Activated T-helper 9 cell treated with anti-CD3 and anti-CD28 coated beads, Interleukin-2, amount 50 U/mL, for 16 hours (primary cell): Measurements from ENCODE around the gene FITM1.
A peak's percentile ranks its signal among the peaks of the same experiment; 100 is the strongest.

Experiments
- DNase-seq: peaks from one replicate; pipeline ENCODE4 v3.0.0-alpha.2; 2020; ENCODE audit warnings: low read depth

Gene FITM1

DNA sequence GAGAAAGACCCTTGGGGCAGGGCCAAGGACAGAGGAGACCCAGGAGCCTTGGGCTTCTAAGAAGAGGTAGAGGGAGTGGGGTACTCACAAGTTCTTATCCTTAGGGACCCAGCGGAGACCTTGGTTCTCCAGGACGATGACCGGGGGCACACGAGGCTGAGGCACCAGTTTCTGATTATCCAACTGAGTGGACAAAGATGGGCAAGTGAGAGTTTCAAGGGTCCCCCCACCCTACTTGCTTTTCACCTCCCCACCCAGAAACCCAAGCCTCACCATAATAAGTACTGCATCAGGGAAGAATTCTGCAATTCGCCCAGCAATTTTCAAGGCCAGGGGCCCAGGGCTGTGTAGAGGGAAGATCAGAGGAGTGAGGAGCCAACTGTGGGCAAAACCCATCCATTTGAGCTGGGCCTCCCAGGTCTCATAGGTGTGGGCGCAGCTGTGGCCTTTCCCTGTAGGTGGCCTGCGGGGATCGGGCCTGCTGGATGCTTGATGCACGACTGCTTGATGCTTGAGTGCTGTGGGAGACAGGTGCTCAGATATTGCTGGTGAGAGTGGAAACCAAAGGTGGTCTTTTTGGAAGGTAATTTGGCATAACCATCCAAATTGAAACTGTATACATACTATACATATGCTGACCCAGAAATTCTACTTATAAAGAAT lies 8.9 kb downstream of the FITM1 start:
- DNase-seq, result no peak

GRCh38 chr14:24141097-24141880 lies 10.8 kb downstream of the FITM1 start, which contains the start of gene EMC9:
Gene EMC9 (minus strand): TSS chr14:24141591. CDS start chr14:24141304, 287 bp downstream.
- DNase-seq, result peak; percentile 99

DNA sequence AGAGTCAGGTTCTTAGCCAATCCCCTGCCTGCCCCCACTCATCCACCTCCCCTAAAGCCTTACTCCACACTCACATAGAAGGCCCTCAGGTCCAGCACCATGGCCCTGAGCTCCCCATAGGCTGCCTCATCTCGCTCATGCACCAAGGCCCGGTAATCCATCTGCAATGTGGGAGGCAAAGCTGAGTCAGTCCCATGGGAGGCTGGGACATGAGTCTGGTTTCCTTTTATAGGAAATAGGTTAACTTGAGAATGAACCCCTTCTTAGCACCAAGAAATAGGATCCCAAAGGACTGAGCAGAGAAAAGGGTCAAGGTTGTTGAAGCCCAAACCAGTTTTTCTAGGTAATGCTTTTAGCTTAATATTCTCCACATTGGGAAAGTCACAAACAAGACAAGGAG lies 13.1 kb downstream of the FITM1 start:
- no peak for DNase-seq

GRCh38 chr14:24144451-24144850 lies 14.0 kb downstream of the FITM1 start:
- DNase-seq, result no peak

DNA sequence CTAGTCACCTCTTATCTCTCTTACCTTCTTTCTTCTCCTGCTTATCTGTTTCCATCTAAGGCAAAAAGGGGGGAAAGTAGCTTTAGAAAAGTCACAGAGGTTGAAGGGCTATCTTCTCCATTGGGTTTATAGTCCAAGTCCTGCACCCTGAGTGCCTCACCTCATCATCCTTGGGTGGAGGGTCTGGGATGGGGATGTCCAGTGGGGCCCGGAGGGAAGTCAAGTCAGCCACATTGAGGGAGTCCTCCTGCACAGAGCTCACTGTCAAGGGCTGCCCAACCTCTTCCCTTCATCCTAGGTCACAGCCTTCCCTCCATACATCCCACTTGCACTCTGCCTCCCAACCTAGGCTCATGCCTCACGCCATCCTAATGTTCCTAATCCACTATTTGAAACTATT lies 14.8 kb downstream of the FITM1 start:
- no peak for DNase-seq

- DNase-seq, result no peak
Measured at GRCh38 chr14:24145690-24146452, 15.4 kb downstream of the FITM1 start.

DNA sequence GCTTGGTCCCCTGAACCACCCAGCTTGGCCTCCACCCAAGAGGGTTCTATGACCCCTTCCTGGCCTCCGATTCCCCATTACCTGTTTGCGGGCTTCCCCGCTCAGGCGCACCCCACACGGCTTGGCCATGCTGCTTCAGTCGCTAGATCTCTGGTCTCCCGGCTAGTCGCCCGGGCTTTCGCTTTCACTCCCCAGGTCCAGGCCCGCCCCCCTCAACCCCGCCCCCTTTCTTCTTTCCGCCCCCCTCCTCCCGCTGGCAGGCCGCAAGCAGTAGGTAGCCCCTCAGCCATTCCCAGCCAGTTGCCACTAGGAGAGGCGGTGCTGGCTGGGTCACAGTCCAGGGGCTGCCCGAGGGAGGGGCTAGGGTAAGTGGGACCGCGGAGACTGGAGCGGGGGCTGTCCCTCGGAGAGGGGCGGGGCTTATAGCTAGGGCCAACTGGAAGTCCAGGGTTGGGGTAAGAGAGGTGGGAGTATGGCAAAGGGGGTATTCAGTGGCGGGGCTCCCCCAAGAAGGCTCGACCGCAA lies 16.1 kb downstream of the FITM1 start, which contains the start of gene PSME2:
Gene PSME2, minus strand, starts transcription at position 158 of the 525 bp plus-strand sequence. Its CDS starts 29 bp downstream, at position 129.
- DNase-seq, result peak; percentile 77

GRCh38 chr14:24146978-24147760 lies 16.7 kb downstream of the FITM1 start, which contains the start of gene RNF31:
Gene RNF31 (plus strand): TSS chr14:24147498. CDS start chr14:24147699, 201 bp downstream.
- DNase-seq, result peak; percentile 97

- no peak for DNase-seq
Measured at GRCh38 chr14:24147761-24148428, 17.4 kb downstream of the FITM1 start.

DNA sequence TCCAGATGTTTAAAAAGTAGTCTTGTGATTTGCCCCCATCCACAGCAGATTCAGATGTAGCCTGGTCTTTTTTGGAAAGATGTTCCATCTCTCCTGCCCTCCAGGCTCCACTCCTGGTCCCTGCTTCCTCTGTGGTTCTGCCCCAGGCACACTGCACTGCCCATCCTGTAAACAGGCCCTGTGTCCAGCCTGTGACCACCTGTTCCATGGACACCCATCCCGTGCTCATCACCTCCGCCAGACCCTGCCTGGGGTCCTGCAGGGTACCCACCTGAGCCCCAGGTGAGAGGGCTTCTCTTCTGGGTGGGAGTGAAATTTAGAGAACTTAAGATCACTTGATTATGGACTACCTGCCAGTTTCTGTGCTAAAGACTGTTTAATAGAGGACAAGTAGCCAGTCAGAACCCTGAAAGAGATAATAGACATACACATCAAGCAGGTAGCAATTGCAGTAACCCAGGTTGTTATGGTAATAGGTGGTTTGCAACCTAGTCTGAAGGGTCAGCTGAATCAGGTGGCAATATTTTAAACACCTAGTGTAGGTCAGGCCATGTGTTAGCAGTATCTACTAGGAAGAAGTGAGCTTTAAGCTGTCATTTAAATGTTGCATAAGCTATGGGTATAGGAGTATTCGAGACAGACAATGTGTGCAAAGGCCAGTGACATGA lies 19.0 kb downstream of the FITM1 start:
- no peak for DNase-seq

DNA sequence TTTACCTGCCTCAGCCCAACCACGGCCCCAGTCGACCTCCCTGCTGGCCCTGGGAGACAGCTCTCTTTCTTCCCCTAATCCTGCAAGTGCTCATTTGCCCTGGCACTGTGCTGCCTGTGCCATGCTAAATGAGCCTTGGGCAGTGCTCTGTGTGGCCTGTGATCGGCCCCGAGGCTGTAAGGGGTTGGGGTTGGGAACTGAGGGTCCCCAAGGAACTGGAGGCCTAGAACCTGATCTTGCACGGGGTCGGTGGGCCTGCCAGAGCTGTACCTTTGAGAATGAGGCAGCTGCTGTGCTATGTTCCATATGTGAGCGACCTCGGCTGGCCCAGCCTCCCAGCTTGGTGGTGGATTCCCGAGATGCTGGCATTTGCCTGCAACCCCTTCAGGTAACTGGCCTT lies 19.6 kb downstream of the FITM1 start:
- no peak for DNase-seq

- DNase-seq, result no peak
Measured at GRCh38 chr14:24150567-24150966, 20.1 kb downstream of the FITM1 start.

- no peak for DNase-seq
Measured at GRCh38 chr14:24150993-24151392, 20.5 kb downstream of the FITM1 start.

GRCh38 chr14:24151404-24152080 lies 21.1 kb downstream of the FITM1 start:
- no peak for DNase-seq

DNA sequence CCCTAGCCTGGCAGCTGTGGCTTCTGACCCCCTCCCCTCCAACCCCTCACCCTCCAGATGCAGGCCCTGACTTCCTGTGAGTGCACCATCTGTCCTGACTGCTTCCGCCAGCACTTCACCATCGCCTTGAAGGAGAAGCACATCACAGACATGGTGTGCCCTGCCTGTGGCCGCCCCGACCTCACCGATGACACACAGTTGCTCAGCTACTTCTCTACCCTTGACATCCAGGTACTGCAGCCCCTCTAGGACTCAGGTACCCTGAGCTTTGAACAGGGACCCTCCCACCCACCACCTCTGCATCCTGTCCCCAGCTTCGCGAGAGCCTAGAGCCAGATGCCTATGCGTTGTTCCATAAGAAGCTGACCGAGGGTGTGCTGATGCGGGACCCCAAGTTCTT lies 24.6 kb downstream of the FITM1 start:
- no peak for DNase-seq

DNA sequence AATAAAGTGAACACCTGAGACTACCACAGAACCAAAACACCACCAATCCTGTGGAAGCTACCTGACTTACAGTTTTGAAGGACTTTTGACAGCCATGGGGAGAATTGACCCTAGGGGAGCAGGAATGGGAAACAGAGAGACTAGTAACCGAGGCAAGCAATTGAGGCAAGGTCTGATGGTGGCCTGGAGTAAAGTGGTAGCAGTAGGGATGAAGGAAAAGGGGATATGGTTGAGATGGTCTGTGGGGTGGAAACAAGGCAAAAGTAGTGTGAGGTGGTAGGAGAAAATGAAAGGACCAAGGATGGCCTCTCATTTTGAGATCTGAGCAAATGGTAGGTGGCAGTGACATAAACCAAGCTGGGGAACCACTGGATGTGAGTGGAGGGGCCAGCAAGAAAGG lies 26.4 kb downstream of the FITM1 start:
- DNase-seq, result no peak

DNA sequence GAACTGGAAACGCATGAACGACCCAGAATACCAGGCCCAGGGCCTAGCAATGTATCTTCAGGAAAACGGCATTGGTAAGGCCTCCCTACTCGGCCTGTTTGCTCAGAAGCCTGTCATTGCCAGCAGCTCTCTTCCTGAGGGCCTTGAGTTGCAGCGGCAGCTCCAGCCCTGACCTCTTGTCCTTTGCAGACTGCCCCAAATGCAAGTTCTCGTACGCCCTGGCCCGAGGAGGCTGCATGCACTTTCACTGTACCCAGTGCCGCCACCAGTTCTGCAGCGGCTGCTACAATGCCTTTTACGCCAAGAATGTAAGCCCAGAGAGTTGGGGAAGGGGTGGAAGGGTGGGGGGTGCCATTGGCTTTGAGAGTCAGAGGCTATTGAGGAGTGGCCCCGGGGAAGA lies 26.9 kb downstream of the FITM1 start:
- no peak for DNase-seq

- DNase-seq, result no peak
Measured at GRCh38 chr14:24159777-24160498, 29.5 kb downstream of the FITM1 start.

- DNase-seq, result no peak
Measured at GRCh38 chr14:24160499-24160849, 30.0 kb downstream of the FITM1 start.
